ENCODE results near the gene NKX2-2.

NKX2-2 gene

DNA sequence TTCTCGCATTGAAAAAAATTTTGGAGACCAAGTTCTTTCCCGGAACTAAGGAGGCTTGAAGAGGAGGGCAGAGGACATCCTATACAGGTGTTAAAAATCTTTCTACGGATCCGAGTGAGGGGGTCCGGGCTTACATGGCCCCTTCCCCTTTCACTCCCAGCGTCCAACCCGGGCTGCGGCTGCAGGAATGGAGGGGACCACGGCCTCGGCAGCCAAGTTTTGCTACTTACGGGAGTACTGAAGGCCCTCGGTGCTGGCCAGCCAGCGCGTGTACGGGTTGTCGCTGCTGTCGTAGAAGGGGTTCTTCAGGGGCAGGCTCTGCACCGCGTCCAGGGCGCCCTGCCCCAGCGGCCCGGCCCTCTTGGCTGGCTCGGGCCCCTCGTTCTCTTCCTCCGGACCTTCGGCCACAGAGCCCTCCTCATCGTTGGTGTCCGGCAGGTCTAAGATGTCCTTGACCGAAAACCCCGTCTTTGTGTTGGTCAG lies 642 bp downstream of the NKX2-2 start:
- no peak overlapping the region for H3K4me3 ChIP-seq (ENCODE audit: low read depth, low read length)
- no peak for DNase-seq (ENCODE audit: low read depth)
- TF ChIP-seq, protein P1, sequence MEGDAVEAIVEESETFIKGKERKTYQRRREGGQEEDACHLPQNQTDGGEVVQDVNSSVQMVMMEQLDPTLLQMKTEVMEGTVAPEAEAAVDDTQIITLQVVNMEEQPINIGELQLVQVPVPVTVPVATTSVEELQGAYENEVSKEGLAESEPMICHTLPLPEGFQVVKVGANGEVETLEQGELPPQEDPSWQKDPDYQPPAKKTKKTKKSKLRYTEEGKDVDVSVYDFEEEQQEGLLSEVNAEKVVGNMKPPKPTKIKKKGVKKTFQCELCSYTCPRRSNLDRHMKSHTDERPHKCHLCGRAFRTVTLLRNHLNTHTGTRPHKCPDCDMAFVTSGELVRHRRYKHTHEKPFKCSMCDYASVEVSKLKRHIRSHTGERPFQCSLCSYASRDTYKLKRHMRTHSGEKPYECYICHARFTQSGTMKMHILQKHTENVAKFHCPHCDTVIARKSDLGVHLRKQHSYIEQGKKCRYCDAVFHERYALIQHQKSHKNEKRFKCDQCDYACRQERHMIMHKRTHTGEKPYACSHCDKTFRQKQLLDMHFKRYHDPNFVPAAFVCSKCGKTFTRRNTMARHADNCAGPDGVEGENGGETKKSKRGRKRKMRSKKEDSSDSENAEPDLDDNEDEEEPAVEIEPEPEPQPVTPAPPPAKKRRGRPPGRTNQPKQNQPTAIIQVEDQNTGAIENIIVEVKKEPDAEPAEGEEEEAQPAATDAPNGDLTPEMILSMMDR (IDR thresholded peaks at IDR 0.05; ENCODE audit: insufficient read depth, low read depth, low read length, missing control alignments) = no peak

DNA sequence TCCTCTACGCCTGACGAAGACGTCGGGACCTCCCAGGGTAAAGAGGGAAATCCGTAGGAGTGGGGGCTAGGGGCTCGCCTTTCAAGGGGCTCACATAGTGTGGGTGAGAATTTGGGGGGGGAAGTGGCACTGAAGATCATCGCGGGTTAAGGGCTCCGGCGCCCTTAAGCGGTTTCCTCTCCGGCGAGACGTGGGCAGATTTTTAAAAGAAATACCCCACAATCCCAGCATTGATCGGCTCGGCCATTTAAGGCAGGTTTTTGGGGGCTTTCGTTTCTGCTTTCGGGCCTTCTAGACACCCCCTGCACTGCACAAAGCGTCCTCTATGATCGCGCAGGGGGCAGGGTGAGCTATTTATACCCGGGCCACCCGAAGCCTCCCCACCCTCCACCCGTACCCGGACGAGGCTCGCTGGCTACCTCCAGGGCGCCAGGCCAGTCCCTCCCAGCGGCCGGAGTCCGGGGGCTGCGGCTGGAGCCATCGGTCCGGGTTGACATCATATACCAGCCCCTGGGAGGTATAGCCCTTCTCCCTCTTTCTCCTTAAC lies 1.2 kb downstream of the NKX2-2 start:
- no peak overlapping the region for H3K4me3 ChIP-seq (ENCODE audit: low read depth, low read length)
- TF ChIP-seq, protein P1 (IDR thresholded peaks at IDR 0.05; ENCODE audit: insufficient read depth, low read depth, low read length, missing control alignments) = no peak
- DNase-seq (ENCODE audit: low read depth) = no peak

DNA sequence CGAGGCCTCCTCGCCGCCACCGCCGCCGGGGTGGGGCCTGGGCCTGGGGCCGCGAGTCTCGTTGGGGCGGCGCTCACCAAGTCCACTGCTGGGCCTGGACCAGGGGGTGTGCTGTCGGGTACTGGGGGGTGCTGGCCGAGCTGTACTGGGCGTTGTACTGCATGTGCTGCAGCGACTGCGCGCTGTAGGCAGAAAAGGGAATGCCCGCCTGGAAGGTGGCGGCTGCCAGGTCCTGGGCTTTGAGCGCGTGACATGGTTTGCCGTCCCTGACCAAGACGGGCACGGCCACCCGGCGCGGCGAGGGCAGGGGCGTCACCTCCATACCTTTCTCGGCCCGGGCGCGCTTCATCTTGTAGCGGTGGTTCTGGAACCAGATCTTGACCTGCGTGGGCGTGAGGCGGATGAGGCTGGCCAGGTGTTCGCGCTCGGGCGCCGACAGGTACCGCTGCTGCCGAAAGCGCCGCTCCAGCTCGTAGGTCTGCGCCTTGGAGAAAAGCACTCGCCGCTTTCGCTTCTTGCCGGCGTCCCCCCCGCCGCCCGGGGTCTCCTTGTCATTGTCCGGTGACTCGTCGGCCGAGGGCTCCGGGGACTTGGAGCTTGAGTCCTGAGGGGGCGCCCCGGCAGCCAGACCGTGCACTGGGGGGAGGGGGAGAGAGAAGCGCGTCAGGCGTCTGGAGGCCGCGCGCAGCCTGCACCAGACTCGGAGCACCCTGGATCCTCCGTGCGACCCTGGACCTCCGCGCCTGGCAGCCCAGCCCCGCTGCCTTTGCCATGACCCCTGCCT lies 1.8 kb downstream of the NKX2-2 start:
- TF ChIP-seq, protein P1 (IDR thresholded peaks at IDR 0.05; ENCODE audit: insufficient read depth, low read depth, low read length, missing control alignments) = no peak
- H3K4me3 ChIP-seq (ENCODE audit: low read depth, low read length) = no peak overlapping the region
- DNase-seq (ENCODE audit: low read depth) = no peak

DNA sequence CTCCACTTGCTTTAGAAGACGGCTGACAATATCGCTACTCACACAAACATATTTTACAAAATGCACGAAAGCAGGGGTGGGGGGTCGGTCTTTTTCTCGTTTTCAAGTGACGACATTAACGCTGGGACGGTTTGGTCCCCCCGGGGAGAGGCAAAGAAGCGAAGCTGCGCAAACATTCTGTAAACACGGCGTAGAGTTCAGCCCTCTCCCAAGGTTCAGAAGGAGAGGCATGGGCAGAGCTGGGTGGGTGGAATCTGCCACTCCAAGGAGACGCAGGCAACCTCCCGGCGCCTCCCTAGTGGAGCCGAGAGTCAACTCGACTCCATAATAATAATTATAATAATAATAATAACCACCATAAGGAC lies 2.4 kb downstream of the NKX2-2 start:
- TF ChIP-seq, protein P1 (IDR thresholded peaks at IDR 0.05; ENCODE audit: insufficient read depth, low read depth, low read length, missing control alignments) = no peak
- no peak for DNase-seq (ENCODE audit: low read depth)

DNA sequence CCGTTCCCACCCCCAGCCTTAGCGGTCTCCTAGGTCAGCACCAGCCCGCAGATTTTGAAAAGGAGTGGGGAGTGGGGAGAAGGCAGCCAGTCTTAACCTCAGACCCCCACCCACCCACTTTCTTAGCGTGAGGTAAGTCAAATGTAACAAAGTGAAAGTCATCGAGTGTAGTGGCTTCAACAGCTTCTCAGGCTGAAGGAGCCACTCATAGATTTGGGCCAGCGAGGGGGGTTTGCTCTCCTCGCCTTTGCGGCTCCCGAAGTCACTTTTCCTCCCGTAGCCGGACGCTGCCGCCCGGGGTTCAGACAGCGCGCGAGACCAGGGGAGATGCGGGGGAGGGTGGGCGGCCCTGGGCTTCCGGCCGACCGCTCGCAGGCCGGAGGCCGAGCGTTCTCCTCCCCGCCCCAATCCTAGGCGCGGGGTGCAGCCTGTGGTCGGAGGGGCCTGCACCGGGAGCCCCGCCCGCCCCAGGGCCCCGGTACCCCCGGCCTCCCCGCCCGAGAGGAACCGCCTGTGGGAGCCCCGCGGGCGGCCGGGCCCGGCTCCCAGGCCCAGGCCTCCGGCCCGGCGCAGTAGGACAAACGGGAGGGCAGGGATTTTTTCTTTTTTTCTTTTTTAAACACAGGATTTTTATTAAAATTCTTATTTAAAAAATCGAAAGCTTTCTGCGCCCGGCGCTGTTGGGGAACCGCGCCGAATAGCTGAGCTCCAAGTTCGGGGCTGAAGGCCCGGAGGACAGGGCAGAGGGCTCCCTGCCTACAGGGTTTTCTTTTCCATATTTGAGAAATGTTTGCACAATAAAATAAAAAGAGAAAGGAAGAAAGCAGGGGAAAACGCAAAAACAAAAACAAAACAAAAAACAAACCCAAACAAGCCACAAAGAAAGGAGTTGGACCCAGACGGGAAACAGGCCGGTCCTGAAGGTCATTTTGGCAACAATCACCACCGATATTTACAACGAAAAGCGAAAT lies 3.2 kb downstream of the NKX2-2 start:
- no peak overlapping the region for H3K4me3 ChIP-seq (ENCODE audit: low read depth, low read length)
- TF ChIP-seq, protein P1 (IDR thresholded peaks at IDR 0.05; ENCODE audit: insufficient read depth, low read depth, low read length, missing control alignments) = no peak
- no peak for DNase-seq (ENCODE audit: low read depth)

More for the DNA sequence above, 2.4 kb downstream of the NKX2-2 start:
- no peak overlapping the region for H3K4me3 ChIP-seq (ENCODE audit: low read depth, low read length)

DNA sequence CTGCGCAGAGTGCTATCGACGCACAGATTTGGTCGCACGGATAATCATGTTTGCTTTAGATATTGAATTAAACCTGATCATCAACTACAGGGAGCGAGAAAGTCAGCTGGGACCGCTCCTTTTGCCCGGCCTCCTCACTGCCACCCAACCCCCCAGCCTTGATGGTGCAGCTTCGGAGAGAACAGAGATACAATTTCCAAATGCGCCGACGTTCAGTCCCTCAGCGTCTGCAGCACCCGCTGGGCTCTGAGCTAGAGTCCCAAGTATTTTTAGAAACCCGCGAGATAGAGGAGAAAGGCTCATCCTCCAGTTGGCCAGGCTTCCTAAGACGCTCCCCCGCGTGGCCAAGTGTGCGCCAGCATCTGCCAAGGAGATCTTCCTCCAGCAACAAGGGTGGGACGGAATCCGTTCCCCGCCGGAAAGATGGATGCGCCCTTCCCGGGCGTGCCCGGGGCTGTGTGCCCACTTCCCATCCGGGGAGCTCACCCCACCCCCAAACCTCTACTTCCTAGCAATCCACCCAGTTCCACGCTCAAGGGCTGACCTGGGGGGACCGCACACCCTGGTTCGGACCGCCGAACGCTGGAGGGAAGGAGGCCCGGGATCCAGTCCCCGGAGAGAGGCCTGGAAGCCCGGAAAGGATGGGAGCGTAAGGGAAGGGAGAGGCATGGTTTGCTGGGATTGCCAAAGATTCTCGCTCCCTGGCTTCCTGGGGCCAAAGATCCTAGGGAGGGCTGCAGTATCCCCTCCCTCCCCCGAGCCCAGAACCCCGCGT lies 4.1 kb downstream of the NKX2-2 start:
- no peak for DNase-seq (ENCODE audit: low read depth)
- no peak overlapping the region for H3K4me3 ChIP-seq (ENCODE audit: low read depth, low read length)
- TF ChIP-seq, protein P1 (IDR thresholded peaks at IDR 0.05; ENCODE audit: insufficient read depth, low read depth, low read length, missing control alignments) = no peak

All from GM12865 (cell line).